NT2/D1 (cell line): ENCODE data around the gene PTPRN2.

Experiments used
- YY1 ChIP-seq: IDR thresholded peaks from 2 replicates; pipeline ENCODE4 v1.6.1; 2011; ENCODE audit not compliant: insufficient read length, insufficient read depth
- ZNF274 ChIP-seq: IDR thresholded peaks from 2 replicates; pipeline ENCODE4 v1.6.1; 2011; ENCODE audit warnings: mild to moderate bottlenecking, low read depth, low read length

DNA sequence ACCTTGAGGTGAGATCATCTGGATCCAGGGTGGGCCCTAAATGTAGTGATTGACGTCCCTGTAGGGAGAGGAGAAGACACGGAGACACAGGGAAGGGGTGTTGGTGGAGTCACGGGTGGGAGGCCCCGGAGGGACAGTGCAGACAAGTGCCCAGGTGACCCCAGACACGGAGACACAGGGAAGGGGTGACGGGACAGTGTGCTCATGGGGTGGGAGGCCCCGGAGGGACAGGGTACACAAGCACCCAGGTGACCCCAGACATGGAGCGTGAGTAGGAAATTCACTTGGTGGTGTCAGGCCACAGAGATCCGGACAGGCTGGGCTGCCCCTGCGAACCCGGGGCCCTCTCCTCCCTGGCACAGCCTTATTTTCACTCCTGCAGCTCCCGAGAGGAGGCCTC, 176.9 kb downstream of the PTPRN2 start:
- no peak for TF ChIP-seq ZNF274
- TF ChIP-seq YY1: no peak
